ENCODE data around the gene BYSL.

BYSL gene

DNA sequence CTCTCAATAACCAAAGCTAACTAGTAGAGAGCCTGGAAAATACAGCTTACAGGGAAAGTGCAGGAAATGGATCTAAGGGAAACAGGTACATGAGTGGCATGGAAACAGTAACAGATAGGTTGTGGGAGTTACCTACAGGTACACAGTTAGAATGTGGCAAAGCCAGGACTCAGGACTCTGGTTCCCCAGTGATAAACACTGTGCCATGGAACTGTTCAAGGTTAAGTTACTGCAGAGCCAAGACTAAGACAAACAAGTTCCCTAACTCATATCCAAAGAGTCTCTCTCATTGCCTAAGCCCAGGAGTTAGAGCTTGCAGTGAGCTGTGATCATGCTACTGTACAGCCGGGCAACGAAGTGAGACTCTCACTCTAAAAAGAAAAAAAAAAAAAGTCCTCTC lies 7.0 kb upstream of the BYSL start:
- no peak overlapping the region for H3K4me3 ChIP-seq (ENCODE audit: control insufficient read depth, low read depth, low read length)
- no peak for DNase-seq (ENCODE audit: low read depth)
- TF ChIP-seq, protein P1, sequence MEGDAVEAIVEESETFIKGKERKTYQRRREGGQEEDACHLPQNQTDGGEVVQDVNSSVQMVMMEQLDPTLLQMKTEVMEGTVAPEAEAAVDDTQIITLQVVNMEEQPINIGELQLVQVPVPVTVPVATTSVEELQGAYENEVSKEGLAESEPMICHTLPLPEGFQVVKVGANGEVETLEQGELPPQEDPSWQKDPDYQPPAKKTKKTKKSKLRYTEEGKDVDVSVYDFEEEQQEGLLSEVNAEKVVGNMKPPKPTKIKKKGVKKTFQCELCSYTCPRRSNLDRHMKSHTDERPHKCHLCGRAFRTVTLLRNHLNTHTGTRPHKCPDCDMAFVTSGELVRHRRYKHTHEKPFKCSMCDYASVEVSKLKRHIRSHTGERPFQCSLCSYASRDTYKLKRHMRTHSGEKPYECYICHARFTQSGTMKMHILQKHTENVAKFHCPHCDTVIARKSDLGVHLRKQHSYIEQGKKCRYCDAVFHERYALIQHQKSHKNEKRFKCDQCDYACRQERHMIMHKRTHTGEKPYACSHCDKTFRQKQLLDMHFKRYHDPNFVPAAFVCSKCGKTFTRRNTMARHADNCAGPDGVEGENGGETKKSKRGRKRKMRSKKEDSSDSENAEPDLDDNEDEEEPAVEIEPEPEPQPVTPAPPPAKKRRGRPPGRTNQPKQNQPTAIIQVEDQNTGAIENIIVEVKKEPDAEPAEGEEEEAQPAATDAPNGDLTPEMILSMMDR (conservative IDR thresholded peaks at IDR 0.05; ENCODE audit: control insufficient read depth, insufficient read depth, low read depth, low read length): no peak

DNA sequence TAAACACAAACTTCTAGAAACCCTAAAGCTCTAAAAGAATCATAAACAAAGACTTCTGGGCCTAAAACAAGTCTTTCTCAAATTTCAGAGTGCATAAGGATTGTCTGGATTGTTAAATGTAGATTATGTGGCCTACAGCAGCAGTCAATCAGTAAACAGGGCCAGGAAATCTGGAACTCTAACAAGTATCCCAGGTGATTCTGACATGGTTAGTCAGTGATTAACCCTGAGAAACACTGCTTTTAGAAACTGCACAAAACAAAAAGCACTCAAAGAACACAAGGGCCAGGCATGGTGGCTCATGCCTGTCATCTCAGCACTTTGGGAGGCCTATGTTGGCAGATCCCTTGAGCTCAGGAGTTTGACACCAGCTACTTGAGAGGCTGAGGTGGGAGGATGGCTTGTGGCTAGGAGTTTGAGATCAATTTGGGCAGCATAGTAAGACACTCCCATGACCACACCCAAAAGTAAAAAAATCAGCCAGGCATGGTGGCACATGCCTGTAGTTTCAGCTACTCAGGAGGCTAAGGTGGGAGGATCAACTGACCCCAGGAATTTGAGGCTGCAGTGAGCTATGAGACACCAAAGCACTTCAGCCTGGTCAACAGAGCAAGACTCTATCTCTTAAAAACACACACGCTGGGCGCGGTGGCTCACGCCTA lies 6.3 kb upstream of the BYSL start:
- DNase-seq (ENCODE audit: low read depth): no peak
- TF ChIP-seq, protein P1 (conservative IDR thresholded peaks at IDR 0.05; ENCODE audit: control insufficient read depth, insufficient read depth, low read depth, low read length): no peak
- H3K4me3 ChIP-seq (ENCODE audit: control insufficient read depth, low read depth, low read length): no peak overlapping the region

DNA sequence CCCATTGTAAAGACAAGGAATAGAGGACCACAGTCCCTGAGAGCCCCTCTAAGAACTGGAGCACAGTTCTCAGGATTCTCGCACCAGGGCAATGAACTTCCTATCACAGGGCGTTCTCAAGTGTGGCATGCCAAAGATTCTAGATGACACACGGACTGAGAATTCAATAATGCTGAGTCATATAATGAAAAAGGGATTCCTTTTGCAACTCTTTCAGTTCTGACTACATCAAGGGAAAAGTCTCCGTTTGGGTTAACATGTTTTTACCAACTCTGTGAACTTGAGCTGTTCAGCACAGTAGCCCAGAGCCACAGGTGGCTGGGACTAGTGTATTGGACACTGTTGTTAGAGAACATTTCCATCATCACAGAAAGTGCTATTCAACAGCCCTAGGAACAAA lies 3.8 kb upstream of the BYSL start:
- TF ChIP-seq, protein P1 (conservative IDR thresholded peaks at IDR 0.05; ENCODE audit: control insufficient read depth, insufficient read depth, low read depth, low read length): no peak
- DNase-seq (ENCODE audit: low read depth): peak; percentile 92
- no peak overlapping the region for H3K4me3 ChIP-seq (ENCODE audit: control insufficient read depth, low read depth, low read length)

DNA sequence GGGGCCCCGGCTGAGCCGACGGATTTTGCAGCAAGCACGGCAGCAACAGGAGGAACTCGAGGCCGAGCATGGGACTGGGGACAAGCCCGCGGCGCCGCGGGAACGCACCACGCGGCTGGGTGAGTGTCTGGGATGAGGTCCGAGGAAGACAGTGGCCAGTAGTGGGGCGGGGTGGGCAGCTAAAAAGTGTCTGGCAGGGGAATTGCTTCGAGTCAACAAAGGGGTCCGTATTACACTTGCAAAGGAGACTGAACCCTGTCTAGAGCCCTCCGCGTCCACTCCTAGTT lies 356 bp downstream of the BYSL start:
- peak overlapping the region; percentile 99 for H3K4me3 ChIP-seq (ENCODE audit: control insufficient read depth, low read depth, low read length)
- DNase-seq (ENCODE audit: low read depth): no peak
- TF ChIP-seq, protein P1 (conservative IDR thresholded peaks at IDR 0.05; ENCODE audit: control insufficient read depth, insufficient read depth, low read depth, low read length): no peak

DNA sequence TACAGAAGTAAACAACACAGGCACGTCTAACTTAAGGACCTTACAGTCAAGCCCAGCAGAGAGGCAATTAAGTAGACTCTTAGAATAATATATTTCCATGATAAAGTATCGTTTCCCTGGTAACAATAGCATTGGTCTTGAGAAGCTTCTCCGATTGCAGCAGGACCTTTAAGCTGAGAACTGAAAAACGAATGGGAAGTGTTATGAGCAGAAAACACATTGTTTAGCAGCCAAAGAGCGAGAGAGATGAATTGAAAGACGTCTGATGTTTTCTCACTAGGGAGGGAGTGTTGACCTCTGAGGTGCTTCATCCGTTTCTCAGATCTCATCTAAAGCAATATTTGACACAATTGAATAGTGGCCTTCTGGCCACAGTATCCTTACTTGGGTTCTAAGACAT lies 855 bp downstream of the BYSL start:
- DNase-seq (ENCODE audit: low read depth): no peak

DNA sequence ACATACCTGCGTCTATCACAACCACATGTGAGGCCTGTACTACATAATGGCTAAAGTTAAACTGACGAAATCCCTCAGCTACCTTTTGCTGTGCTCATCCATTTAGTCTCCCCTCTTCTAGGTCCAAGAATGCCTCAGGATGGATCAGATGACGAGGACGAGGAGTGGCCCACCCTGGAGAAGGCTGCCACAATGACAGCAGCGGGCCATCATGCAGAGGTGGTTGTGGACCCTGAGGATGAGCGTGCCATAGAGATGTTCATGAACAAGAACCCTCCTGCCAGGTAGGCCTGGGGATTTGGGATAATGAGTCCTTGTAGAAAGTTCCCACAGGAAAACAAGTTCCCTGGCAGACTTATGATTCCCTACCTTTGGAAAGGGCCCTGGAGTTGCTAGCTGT lies 6.0 kb downstream of the BYSL start:
- TF ChIP-seq, protein P1 (conservative IDR thresholded peaks at IDR 0.05; ENCODE audit: control insufficient read depth, insufficient read depth, low read depth, low read length): no peak
- H3K4me3 ChIP-seq (ENCODE audit: control insufficient read depth, low read depth, low read length): no peak overlapping the region
- DNase-seq (ENCODE audit: low read depth): no peak

More for the DNA sequence above, 855 bp downstream of the BYSL start:
- peak overlapping the region; percentile 99 for H3K4me3 ChIP-seq (ENCODE audit: control insufficient read depth, low read depth, low read length)
- TF ChIP-seq, protein P1 (conservative IDR thresholded peaks at IDR 0.05; ENCODE audit: control insufficient read depth, insufficient read depth, low read depth, low read length): no peak

DNA sequence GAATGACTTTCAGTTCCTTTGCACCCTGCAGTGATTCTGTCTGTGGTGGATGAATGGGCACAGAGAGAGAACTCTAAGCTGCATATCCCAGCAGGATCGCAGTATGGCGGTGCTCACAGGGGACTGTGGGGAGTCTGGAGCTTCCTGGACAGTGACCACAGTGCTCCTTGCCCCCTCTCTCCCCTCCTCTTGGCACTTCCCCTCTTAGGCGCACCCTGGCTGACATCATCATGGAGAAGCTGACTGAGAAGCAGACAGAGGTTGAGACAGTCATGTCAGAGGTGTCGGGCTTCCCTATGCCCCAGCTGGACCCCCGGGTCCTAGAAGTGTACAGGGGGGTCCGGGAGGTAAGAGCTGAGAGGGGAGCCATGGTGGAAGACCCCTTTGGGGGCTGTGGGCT lies 8.6 kb downstream of the BYSL start:
- H3K4me3 ChIP-seq (ENCODE audit: control insufficient read depth, low read depth, low read length): no peak overlapping the region
- TF ChIP-seq, protein P1 (conservative IDR thresholded peaks at IDR 0.05; ENCODE audit: control insufficient read depth, insufficient read depth, low read depth, low read length): no peak
- DNase-seq (ENCODE audit: low read depth): no peak

Measured in fibroblast of mammary gland (primary cell).